ENCODE results near the gene PSAP. TPM values are rescaled to one million over a fixed set of nuclear protein-coding genes. Genes with fewer than 3 reads are reported as not detected.

The PSAP gene
- total RNA-seq, 2 donors from 2014 or later: 787 to 1,159 TPM

DNA sequence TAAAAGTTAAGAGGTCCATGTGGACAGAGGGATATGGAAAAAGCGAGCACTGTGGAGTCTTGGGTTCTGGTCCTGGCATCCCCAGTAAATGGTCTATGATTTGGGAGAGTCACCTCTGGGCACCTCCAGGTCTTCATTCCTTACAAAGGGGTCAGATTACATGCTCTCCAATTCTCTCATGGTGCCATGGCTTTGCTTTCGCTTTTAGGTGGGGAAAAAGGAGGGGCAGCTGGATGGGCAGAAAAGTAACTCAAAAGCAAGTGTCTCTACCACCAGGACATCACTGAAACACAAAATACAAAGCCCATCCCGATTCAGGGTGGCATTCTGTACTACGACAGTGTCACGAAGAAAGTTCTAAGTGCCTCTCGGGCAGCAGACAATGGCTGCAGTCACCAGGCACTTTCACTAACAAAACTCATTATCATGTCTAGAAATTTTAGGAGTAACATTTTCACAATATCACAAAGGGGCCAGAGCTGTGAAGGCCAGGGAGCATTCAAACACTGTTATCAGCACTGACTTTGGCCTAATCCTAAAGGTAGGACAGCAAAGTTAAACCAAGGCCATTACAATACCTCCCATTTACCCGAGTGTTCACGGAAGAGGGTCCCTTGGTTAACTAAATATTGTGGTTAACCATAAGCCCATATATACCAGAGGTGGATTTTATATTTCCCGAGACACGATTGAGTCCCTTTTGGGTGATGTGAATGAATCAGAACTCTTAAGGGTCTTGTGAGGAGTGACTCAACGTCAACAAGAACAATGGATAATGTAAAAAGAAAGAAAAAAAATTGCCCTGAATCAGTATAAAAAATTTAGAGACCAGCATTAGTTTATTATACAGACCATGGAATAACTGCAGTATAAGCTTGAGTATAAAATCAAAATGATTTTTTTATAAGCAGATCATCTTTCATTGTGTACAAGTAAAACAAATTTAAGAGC, 2.5 kb downstream of the PSAP start:
- intact Hi-C loops (cut with DNase I): no loop called here
- DNase-seq (ENCODE audit: low spot score): no peak

GRCh38 chr10:71847418-71847817, 3.6 kb downstream of the PSAP start:
- no peak for DNase-seq (ENCODE audit: low spot score)
- intact Hi-C loops (cut with DNase I): no loop called here

- DNase-seq (ENCODE audit: low spot score): no peak
- intact Hi-C loops (cut with DNase I): no loop called here
Observed at GRCh38 chr10:71846816-71847215, 4.2 kb downstream of the PSAP start.

DNA sequence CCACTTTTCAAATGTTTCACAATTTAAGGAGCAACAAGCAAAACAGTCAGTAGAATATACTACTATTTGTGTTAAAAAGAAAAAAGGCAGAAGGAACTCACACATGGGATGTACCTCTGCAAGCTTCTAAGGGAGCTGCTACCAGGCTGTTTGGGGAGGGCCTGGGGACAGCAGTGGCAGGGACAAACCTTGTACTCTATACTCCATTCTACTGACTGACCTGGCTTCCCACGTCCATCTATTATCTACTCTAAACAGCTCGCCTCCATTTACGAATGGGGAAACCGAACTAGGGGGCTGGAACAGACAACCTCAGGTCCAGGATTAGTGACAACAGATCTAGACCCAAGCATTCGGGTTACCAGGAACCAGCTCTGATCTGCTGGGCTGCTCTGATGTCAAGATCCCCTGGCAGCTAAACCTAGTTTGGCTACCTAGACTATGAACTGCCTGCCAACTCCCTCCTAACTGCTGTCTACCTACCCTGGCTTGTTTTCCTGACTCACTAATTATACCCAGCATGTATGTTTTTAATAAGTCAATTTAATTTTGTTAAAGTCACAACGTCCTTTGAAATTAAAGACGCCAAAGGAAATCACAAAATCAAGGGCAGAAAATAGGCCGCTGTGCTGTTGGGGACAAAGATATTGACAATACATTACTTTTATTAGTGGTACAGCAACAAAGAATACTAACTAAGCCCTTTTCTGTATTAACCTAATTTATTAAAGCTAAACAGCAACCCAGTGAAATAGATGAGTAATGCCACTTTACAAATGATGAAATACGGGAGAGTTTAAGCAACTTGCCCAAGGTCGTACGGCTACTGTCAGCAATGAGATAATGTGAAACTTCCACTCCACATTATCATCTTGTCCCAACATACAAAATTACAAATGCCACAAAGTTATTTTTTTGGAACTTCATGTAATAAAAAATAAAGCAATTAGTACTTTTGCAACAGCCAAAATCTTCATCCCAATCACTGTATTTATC, 5.3 kb downstream of the PSAP start:
- intact Hi-C loops (cut with DNase I): no loop called here

DNA sequence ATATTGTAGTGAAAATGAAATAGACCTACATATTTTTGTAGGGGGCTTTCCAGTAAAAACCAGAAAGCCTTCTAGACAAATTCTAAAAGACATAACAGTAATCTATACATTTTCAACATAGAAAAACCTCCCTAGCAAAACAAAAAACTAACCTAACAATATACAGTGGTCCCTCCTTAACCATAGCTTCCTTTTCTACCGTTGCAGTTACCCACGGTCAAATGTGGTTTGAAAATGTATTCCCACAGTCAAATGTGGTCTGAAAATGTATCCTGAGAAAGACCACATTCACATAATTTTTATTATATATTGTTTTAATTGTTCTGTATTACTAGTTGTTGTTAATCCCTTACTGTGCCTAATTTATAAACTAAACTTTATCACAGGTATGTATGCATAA, 6.4 kb downstream of the PSAP start:
- intact Hi-C loops (cut with DNase I): no loop called here
- no peak for DNase-seq (ENCODE audit: low spot score)

More for the DNA sequence above, 5.3 kb downstream of the PSAP start:
- DNase-seq (ENCODE audit: low spot score): no peak

GRCh38 chr10:71844084-71844483, 7.0 kb downstream of the PSAP start:
- DNase-seq (ENCODE audit: low spot score): no peak
- intact Hi-C loops (cut with DNase I): no loop called here

GRCh38 chr10:71842856-71843686, 8.0 kb downstream of the PSAP start:
- intact Hi-C loops (cut with DNase I): no loop called here
- no peak for DNase-seq (ENCODE audit: low spot score)

GRCh38 chr10:71842422-71842821, 8.6 kb downstream of the PSAP start:
- DNase-seq (ENCODE audit: low spot score): no peak
- intact Hi-C loops (cut with DNase I): no loop called here

- intact Hi-C loops (cut with DNase I): no loop called here
- no peak for DNase-seq (ENCODE audit: low spot score)
Observed at GRCh38 chr10:71840958-71841335, 10.1 kb downstream of the PSAP start.

DNA sequence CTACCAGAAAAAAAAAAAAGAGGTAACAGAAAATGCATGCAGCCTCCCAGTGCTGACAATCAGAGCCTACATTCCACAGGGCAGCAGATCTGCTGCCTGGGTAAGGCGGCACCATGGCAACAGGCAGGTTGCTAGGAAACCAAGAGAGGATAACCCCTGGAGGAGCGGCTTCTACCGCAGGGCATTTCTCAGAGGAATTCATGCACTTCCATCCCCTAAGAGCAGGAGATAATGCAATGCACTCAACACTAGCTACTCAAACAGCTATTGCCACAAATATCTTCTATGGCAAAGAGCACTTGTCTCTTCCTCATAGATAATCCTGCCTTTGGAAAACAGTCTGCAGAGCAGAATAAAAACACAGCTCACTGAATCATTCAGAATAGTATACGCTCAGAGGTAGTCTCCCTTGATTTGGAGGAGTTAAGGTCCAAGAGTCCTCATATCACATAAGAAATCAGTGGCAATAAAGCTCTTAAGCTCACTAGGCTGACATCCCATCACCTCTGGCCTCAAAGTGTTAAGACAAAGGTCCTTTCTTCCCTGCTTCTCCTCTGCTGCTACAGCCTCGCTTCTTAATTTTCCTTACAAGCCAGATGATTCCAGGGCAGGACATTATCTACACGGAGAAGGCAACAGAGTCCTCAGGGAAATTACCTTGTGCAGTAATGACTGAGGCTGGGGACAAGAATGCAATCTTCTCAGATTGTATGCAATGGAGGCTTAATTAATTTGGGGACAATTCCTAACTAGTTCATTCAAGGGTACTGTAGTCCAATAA, 10.7 kb downstream of the PSAP start:
- intact Hi-C loops (cut with DNase I): no loop called here

GRCh38 chr10:71838264-71839211, 12.5 kb downstream of the PSAP start:
- DNase-seq (ENCODE audit: low spot score): no peak
- intact Hi-C loops (cut with DNase I): loop anchor here in 1 of 2 donors (10.0 kb wide), 2 partner anchors 56 to 64 kb away; partner anchors contain the start of gene VSIR

More for the DNA sequence above, 10.7 kb downstream of the PSAP start:
- DNase-seq (ENCODE audit: low spot score): no peak

DNA sequence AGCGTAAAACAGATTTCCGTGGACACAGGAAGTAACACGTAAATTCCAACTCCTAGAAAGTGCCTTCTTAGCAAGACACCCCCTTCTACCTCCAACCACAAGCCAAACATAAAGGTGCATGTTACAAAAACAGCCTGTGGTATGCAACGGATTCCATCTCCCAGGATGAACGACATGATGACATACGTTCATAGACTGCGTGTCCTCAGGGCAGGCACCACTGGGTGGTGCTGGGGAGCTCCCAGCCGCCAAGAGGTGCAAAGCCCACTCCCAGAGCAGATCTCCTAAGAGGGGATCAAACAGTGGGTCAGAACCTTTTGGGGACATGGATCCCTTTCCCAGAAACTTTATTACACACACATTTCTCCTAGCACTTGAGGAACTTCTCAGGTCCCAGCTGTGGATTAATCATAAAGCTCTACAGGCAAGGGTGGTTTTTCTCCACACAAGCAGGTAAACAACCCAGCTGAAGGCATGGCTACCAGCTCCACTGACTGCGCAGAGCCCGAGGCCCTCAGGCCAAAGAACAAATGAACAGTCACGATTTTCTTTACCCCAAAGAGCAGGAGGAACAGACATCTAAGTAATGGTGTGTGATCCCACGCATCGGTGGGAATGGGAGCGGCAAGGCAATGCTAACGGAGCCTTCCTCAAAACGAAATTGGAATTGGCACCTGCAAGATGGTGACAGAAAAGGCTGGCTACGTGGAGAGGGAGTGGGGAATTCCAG, 13.8 kb downstream of the PSAP start:
- intact Hi-C loops (cut with DNase I): loop anchor here in 1 of 2 donors (10.0 kb wide), 2 partner anchors 58 to 62 kb away; partner anchors contain the start of gene VSIR
- DNase-seq (ENCODE audit: low spot score): peak; percentile 43

DNA sequence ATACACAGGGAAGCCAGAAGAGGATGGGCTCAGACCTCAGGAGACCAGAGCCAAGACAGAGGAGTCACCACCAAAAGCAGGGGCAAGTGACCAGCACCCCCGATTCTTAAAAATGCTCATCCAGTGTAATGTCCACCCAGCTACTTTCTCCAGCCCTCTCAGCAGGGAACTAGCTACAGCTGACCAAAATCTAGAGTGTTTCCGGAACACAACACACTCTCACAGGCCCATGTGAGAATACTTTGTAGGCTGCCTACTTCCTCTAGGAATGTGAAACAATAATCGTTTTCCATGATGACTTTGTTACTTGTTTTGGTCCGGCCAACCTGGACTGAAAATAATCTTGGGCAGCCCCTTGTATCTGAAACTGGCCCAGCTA, 14.5 kb downstream of the PSAP start:
- intact Hi-C loops (cut with DNase I): loop anchor here in 1 of 2 donors (10.0 kb wide), 2 partner anchors 58 to 62 kb away; partner anchors contain the start of gene VSIR
- DNase-seq (ENCODE audit: low spot score): no peak

DNA sequence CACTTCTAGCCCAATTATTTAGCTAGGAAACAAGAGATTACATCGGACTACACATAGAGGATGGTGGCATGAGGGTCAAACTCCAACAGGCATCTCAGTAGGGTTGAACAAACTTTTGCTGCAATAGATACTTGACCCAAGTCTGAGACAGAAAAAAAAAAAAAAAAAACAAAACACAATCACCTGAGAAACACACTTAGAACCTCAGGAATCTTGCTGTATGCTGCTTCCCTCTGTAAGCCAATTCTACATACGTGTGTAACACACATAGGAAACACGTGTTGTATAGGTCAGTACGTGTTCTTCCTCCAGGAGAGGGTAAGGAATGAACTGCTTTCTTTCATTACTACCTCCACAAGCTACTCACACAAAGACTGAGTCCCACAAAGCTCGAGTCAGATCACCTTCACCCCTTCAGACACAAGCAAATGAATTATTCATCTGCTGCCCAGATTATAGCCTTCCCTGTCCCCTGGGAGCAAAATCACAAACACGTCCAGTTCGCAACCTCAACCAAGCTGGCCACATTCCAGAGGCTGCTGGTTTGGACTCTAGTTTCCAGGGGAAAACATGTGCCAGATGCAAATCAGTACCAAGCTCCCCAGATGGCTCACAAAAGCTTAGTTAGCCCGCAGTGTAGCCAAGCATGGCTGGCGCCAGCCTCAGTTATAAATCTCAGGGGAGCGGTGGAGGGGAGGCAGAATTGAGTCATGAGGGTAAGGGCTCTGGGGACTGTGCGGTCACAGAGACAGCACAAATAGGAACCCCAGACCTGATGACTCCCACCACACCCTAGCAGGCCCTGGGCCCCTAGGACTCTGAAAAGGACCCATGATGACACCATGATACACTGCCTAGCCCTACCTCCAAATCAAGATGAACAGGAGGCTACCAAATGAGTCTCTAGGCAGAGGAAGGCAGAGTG, 15.1 kb downstream of the PSAP start:
- DNase-seq (ENCODE audit: low spot score): peak; percentile 89
- intact Hi-C loops (cut with DNase I): loop anchor here in 1 of 2 donors (10.0 kb wide), 2 partner anchors 59 to 61 kb away; partner anchors contain the start of gene VSIR

DNA sequence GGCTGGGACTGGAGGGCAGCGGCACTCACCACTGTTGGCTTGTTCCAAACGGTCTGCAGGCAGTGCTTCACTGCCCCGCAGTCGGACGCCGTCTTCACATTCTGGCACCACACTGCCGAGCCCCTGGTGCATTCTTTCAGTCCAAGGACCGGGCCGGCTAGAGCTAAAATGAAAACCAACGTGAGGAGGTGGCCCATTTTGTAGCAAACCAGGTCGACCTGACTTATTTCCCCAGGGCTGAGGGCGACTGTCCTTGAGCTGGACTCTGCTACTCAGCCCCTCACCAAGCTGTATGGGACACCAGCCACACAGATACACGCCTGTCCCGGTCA, 16.7 kb downstream of the PSAP start:
- peak; percentile 70 for DNase-seq (ENCODE audit: low spot score)
- intact Hi-C loops (cut with DNase I): loop anchor here in 1 of 2 donors (10.0 kb wide), 2 partner anchors 60 kb away; partner anchors contain the start of gene VSIR

All from posterior vena cava (tissue), 2 donors.